ENCODE measurements around the gene TBC1D22A.
"Not testable (repeated sequence)": the region's sequence is repeated elsewhere in the genome, so short reads cannot be mapped to it uniquely, and the experiment has no call there.

Gene TBC1D22A

GRCh38 chr22:47038206-47038835, 275.9 kb downstream of the TBC1D22A start:
- no peak for FAIRE-seq

- FAIRE-seq = no peak
Measured at GRCh38 chr22:47039356-47039755, 276.9 kb downstream of the TBC1D22A start.

GRCh38 chr22:47040486-47041270, 278.2 kb downstream of the TBC1D22A start:
- FAIRE-seq = no peak

- no peak for FAIRE-seq
Measured at GRCh38 chr22:47041271-47042115, 279.0 kb downstream of the TBC1D22A start.

- FAIRE-seq = no peak
Measured at GRCh38 chr22:47042116-47042825, 279.8 kb downstream of the TBC1D22A start.

GRCh38 chr22:47042861-47043496, 280.5 kb downstream of the TBC1D22A start:
- FAIRE-seq = no peak

- no peak for FAIRE-seq
Measured at GRCh38 chr22:47043835-47044721, 281.6 kb downstream of the TBC1D22A start.

GRCh38 chr22:47044722-47045535, 282.5 kb downstream of the TBC1D22A start:
- no peak for FAIRE-seq

GRCh38 chr22:47045691-47046410, 283.4 kb downstream of the TBC1D22A start:
- no peak for FAIRE-seq

- FAIRE-seq = no peak
Measured at GRCh38 chr22:47046411-47047065, 284.1 kb downstream of the TBC1D22A start.

- no peak for FAIRE-seq
Measured at GRCh38 chr22:47047321-47048122, 285.1 kb downstream of the TBC1D22A start.

- no peak for FAIRE-seq
Measured at GRCh38 chr22:47048123-47049077, 285.9 kb downstream of the TBC1D22A start.

- no peak for FAIRE-seq
Measured at GRCh38 chr22:47049078-47049624, 286.7 kb downstream of the TBC1D22A start.

GRCh38 chr22:47049736-47050400, 287.4 kb downstream of the TBC1D22A start:
- not testable (repeated sequence) for FAIRE-seq

GRCh38 chr22:47050401-47051051, 288.1 kb downstream of the TBC1D22A start:
- FAIRE-seq = no peak

All from colon (tissue), 2 donors.